Kidney tubule cell (primary cell): Measurements from ENCODE around the gene OR2V2.
"Not testable (repeated sequence)": the region's sequence is repeated elsewhere in the genome, so short reads cannot be mapped to it uniquely, and the experiment has no call there.

ENCODE experiments used
- DNase-seq: peaks from one replicate; pipeline ENCODE4 v3.0.0-alpha.2; 2018; ENCODE audit warnings: low spot score

The OR2V2 gene, protein sequence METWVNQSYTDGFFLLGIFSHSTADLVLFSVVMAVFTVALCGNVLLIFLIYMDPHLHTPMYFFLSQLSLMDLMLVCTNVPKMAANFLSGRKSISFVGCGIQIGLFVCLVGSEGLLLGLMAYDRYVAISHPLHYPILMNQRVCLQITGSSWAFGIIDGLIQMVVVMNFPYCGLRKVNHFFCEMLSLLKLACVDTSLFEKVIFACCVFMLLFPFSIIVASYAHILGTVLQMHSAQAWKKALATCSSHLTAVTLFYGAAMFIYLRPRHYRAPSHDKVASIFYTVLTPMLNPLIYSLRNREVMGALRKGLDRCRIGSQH

DNA sequence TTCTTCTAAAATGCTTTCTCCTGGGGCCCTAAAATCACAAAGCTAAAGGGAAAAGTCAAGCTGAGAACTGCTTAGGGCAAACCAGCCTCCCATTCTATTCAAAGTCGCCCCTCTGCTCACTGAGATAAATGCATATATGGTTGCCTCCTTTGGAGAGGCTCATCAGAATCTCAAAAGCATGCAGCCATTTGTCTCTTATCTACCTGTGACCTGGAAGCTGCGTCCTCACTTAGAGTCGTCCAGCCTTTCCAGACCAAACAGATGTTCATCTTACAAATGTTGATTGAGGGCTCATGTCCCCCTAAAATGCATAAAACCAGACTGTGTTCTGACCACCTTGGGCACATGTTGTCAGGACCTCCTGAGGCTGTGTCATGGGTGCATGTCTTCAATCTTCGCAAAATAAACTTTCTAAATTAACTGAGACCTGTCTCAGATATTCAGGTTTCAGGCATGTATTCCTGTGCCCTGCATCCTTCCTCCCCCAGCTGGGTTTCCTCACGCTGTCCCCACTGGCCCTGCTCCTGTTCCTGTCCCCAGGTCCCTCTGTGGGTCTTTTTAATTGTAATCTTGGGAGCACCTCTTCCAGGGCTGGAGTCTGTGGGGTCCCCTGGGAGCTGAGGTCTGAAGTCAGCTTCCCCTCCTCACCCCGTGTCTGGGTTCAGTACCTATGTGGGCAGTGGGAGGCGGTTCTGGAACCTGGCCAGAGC is at the start of gene OR2V2:
TSS of gene OR2V2 (plus strand) at position 660 of the 710 bp plus-strand sequence. CDS start 7,357 bp downstream, outside the sequence.
- DNase-seq: not testable (repeated sequence)

DNA sequence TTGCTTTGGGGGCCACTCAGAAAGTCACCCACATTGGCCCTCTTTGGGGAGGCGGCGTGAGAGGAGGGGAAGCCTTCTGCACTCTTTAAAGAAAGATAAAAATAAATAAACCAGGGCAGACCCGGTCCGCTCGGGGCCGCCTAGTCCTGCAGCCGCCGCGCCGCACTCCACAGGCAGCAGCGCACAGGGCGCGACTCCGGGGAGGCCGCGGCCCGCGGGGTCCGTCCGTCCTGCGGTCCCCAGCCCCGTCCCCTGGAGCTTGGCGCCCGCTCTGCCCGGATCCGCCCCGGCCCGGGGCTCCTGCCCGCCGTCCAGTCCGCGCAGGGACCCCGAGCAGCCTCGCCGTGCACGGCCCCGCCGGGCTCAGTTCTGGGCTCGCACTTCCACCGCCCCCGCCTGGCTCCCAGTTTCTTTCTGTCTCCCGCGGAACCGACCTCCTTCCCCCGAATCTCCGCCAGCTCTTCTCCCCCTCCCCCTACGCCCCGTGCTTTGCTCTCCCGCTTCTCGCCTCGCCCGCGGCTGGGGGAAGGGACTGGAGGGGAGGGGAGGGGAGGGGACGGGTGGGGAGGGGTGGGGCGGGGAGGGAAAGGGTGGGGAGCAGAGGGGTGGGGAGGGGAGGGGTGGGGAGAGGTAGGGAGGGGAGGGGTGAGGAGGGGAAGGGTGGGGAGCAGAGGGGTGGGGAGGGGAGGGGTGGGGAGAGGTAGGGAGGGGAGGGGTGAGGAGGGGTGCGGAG is 49.5 kb upstream of the OR2V2 start:
- not testable (repeated sequence) for DNase-seq

DNA sequence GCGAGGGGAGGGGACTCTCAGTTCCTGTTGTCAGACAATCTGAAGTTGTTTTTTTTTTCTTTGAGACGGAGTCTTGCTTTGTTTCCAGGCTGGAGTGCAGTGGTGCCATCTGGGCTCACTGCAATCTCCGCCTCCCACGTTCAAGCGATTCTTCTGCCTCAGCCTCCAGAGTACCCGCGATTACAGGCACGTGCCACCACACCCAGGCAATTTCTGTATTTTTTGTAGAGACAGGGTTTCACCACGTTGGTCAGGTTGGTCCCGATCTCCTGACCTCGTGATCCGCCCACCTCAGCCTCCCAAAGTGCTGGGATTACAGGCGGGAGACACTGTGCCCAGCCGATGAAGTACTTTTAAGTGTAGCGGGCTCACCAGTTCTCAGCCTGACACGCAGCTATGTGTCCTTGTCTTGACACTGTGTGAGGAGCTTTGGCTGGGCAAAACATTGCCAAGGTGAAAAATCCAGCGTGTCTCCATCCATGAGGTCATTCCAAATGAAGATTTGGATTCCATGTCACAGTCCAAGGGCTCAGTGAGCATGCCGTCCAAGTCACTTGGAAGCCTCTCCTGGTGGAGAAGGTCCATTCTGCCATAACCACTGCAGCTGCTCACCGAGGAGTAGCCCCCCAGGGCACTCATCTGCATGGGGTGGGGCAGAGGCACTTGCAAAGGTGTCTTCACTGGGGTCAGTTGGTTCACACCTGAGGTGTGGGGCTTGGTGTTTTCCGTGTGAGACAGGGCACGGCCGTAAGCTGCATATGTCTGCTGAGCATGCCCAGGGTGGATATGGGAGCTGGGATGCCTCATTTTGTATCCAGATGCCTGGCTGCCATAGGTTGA is 48.4 kb upstream of the OR2V2 start:
- no peak for DNase-seq

DNA sequence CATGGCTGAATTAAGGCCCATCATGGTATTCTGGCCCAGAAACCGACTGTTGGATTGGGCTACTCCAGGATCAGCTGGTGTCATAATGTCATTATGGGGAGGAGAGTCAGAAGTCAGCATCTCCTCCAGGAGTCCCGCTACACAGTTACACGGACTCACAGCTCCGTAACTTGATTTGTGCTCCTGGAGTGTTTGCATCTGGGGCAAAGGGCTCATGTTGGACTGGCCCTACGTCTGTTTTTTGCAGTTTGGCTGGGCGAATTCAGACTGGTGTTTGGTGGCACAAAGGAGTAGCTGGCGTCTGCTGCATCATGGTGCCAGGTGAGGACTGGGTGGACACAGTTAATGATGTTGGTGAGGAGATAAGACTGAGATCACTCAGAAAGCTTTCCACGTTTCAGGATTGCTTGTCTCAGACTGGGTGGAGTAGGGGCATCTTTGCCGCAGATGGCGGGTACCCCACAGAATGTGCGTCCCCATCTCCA is 47.7 kb upstream of the OR2V2 start:
- no peak for DNase-seq

DNA sequence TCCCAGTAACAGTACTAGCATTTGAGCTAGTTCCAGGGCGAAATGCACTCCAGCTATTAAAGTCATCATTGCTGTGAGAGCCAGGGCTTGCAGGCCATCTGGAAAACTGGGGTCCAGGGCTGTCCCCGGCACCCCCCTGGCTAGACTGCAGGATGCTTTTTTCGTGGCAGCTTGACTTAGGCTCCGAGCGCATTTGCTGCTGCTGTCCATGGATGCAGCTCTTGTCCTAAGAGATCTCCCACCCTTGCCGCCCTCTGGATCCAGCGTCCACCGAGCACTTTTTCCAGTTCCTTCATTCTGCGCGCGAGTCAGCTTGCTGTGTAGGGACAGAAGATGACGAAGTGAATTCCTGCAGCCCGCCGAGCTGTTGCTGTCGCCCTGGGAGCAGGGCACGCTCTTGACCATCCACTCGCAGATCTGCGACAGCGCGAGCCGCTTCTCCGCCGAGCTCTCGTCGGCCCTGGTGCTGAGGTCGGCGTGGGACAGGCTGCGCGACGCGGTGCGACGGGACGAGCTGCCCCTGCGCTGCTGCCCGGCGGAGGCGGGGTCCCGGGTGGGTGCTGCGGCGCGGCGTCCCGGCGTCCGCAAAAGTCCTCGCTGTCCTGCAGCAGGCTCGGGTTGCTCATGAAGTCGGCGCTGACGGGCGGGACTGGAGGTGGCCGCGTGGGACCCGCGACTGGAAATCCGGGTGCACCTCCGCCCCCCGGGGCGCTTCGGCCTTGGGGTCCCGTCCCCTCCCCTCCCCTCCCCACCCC is 47.1 kb upstream of the OR2V2 start:
- peak; percentile 63 for DNase-seq

DNA sequence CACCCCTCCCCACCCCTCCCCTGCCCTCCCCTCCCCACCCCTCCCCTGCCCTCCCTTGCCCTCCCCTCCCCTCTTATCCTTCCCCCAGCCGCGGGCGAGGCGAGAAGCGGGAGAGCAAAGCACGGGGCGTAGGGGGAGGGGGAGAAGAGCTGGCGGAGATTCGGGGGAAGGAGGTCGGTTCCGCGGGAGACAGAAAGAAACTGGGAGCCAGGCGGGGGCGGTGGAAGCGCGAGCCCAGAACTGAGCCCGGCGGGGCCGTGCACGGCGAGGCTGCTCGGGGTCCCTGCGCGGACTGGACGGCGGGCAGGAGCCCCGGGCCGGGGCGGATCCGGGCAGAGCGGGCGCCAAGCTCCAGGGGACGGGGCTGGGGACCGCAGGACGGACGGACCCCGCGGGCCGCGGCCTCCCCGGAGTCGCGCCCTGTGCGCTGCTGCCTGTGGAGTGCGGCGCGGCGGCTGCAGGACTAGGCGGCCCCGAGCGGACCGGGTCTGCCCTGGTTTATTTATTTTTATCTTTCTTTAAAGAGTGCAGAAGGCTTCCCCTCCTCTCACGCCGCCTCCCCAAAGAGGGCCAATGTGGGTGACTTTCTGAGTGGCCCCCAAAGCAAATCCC is 46.2 kb upstream of the OR2V2 start:
- not testable (repeated sequence) for DNase-seq

DNA sequence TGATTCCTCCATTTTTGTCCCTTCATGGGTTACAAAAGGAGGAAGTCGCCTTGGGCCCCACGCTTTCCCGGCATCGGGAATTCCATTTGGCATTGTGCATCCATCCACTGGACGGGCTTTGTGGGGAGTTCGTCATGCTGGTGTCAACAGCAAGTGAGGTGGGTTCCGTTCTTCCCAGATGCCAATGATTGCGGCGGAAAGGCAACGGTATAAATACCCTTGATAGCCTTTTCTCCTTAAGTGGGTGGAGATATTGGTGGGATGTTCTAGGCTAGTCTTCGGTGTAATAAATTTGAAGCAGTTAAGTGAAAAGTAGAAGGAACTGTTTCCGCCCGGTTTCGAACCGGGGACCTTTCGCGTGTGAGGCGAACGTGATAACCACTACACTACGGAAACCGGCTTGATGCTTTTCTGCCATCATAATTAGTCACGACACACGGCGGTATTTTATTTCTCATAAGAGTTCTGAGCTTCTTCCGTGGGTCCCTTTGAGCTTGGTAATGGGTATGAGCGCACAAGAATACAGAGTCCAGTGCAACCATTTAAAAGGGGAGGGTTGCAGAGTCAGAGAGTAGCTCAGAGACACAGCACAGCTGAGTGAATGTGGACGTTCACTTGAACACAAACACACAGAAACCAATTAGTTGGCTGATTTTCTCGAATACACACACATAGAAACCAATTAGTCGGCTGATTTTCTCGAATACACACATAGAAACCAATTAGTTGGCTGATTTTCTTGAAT is 45.3 kb upstream of the OR2V2 start:
- DNase-seq: not testable (repeated sequence)

DNA sequence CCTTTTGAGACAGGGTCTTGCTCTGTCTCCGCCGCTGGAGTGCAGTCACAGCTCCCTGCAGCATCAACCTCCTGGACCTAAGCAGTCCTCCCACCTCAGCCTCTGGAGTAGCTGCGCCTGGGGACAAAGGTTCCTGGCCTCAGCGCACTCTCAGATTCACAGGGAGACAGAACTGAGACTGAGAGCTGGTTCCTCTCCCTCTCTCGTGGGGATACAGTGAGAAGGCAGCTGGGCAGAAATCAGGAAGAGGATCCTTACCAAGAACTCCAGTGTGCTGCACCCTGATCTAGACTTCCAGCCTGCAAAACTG is 43.2 kb upstream of the OR2V2 start:
- not testable (repeated sequence) for DNase-seq

DNA sequence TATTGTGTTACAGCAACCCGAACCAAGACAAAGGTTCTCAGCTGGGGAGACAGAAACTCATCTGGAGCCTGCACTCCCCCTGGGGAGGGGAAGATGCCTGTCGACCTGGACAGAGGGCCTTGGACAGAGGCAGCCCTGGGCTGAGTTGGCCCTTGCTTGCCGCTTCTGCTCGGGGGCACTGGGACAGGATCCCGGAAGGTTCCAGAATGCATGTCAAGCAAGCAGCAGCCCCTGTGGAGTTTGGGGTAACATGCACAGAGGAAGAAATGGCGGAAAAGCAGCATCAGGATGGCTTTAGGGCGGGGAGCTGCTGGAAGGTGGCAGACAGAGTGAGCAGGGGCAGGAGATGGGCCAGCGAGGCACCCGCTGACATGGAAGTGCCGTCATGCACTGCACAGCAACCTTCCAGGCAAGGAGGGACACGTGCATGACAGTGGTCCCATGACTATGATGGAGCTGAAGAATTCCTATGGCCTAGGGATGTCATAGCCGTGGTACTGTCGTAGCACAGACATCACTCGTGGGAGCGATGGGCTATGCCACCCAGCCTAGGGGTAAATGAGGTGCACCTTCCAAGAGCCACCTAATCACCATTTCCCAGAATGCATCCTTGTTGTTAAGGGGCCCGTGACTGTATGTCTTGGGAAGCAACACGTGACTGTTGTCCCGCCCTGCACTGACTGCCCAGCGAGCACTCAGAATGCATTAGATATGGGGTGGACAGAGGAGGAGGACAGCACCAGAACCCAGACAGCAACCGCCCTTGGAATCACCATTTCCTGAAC is 42.6 kb upstream of the OR2V2 start:
- not testable (repeated sequence) for DNase-seq

DNA sequence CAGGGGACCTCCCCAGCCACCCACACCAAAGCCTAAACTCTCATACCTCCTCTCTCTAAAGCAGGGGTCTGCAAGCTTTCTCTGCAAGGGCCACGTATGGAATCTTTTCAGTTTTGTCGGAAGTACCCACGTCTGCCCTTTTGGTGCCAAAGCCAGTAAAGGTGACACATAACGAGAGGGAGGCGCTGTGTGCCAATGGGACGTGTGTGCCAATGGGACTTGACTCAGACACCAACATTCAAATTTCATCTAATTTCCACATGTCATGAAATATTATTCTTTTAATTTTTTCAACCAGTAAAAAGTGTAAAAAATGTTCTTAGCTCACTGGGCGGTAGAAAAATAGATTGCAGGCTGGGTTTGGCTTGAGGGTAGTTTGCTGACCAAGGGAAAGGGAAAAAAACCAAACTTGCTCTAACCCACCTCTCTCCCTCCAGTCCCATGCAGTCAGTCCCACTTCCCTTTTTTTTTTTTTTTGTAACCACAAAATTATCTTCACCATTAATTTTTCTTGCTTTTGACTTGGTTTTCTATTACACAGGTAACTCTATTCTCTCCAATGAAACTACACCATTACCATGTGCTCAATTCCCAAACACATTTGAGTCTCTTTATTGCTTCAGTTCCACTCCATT is 41.9 kb upstream of the OR2V2 start:
- DNase-seq: peak; percentile 9

DNA sequence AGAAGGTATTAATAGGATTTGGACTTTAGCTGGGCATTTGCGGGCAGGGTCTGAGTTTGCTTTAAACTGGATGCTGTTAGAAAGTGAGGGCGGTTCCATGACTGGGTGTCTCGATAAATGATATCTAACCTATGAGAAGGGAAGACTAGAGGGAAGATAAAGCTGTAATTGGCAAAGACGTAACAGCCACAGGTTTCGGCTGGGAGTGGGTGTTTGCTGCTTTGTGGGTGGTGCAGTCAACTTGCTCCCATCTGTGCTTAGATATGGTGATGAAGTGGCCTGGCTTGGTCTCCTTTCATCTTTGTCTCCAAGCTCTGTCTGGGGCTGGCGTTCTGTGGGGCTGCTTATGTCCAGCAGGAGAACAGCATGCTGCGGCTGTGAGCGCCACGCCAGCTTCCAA is 39.7 kb upstream of the OR2V2 start:
- no peak for DNase-seq

DNA sequence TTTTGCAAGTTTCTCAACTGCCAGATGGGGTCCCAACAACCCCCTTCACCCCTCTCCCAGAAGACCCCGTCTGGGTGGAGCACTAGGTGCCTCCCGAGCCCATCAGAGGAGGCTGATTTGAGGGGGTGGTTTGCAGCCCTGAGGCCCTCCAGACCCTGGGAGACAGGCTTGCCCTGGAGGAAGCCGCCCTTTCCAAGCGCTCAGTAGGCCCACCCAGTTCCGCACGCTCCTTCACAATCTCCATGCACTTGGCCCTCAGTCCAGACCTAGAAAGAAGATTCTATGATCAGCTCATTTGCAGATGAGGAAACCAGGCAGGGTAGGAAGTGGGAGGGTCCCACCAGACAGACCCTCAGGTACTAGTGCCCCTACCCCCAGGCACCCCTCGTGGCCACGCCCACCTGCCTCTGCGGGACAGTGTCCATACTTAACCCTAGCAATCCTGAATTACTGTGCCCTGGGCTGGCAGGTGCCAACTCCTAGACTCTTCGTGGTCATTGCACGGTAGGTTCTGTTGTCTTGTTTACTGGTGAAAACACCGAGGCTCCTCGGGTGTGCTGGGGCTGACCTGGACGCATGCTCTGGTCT is 38.7 kb upstream of the OR2V2 start:
- no peak for DNase-seq

DNA sequence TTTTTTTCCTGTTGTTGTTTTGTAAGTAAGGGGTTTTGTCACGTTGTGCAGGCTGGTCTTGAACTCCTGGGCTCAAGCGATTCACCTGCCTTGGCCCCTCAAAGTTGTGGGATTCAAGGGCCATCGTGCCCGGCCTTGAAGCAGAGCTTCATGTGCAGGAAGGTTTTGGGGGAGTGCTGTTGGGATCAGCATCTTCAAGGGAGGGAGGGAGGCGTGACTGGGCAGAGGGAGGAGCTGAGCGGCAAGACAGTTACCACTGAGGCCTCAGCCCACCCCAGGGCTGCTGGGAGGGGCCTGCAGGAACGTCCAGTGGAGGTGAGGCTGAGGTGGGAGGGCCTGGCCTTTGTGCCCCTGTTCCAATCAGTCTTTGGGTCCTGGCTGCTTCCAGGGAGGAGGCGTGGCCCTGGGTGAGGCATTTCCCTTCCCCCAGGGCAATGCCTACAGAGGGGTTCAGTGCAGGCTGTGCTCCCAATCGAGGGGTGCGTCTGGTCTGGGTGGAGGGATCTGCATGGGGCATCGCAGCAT is 37.8 kb upstream of the OR2V2 start:
- no peak for DNase-seq

DNA sequence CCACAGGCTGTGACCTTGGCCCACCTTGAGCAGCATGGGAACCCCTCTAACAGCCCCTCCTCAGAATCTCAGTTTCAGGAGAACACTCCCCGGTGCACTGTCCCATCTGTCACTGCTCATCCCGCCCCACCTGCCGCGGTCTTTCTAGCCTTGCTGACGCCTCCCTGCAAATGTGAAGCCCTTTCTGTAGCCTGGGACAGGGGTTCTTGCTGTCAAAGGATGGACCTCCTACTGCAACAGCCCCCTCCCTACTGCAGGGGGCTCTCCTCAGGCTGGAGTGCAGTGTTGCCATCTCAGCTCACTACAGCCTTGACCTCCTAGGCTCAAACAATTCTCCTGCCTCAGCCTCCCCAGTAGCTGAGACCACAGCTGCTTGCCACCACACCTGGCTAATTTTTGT is 36.4 kb upstream of the OR2V2 start:
- DNase-seq: no peak

DNA sequence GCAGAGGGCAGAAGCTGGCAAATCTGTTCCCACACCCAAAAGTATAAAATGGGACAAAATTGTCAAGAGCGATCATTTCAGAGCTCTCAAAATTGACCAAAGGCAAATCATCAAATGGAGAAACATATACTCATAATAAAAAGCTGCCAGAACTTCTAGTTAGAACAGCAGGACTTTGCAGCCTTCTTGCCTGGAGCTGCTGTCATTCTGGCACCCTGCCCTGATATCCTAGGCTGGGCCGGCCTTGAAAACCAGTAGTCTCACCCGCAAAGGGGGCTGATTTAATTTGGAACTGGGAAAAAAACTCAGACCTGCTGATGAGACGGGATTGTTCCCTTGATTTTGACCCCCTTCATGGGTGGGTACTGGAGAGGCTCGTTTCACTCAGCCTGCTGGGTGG is 34.9 kb upstream of the OR2V2 start:
- no peak for DNase-seq

DNA sequence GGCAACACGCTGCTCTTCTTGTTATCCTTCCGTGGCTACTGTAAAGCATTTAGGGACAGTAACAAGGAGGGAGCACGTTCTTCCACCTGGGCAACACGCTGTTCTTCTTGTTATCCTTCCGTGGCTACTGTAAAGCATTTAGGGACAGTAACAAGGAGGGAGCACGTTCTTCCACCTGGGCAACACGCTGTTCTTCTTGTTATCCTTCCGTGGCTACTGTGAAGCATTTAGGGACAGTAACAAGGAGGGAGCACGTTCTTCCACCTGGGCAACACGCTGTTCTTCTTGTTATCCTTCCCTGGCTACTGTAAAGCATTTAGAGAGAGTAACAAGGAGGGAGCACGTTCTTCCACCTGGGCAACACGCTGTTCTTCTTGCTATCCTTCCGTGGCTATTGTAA is 33.8 kb upstream of the OR2V2 start:
- DNase-seq: not testable (repeated sequence)

DNA sequence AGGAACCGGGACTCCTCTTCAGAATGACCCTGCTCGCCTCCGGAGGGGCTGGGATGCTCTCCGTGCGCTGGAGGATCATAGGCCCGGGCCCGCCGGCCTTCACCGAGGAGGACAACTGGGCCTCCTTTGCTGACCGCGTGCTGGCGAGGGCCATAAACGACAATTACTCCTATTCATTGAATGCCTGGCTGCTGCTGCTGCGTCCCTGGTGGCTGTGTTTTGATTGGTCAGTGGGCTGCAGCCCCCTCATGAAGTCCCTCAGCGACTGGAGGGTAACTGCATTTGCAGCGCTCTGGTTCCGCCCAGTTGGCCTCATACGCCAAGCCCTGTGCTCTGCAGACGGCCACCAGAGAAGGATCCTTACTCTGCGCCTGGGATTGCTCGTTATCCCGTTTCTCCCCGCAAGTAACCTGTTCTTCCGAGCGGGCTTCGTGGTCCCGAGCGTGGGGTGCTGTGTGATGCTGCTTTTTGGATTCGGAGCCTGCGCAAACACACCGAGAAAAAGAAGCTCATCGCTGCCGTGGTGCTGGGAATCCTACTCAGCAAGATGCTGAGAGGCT is 33.0 kb upstream of the OR2V2 start:
- no peak for DNase-seq
